Measurements from ENCODE around the gene NEK5.

GRCh38 chr13:52141299-52141698, 12.4 kb upstream of the NEK5 start:
- TF ChIP-seq CTCF (IDR thresholded peaks at IDR 0.05) (no peak), POLR2A (IDR thresholded peaks at IDR 0.05) (no peak)
